HG03469 (cell line): ENCODE data around the gene EPAS1.

Experiments used
- ATAC-seq: cut with Tn5 transposase; IDR thresholded peaks from one replicate; pipeline ENCODE4 v1.9.1; 2021; ENCODE audit warnings: mild to moderate bottlenecking, moderate library complexity, moderate number of reproducible peaks; ENCODE audit not compliant: unreplicated experiment

Gene EPAS1

DNA sequence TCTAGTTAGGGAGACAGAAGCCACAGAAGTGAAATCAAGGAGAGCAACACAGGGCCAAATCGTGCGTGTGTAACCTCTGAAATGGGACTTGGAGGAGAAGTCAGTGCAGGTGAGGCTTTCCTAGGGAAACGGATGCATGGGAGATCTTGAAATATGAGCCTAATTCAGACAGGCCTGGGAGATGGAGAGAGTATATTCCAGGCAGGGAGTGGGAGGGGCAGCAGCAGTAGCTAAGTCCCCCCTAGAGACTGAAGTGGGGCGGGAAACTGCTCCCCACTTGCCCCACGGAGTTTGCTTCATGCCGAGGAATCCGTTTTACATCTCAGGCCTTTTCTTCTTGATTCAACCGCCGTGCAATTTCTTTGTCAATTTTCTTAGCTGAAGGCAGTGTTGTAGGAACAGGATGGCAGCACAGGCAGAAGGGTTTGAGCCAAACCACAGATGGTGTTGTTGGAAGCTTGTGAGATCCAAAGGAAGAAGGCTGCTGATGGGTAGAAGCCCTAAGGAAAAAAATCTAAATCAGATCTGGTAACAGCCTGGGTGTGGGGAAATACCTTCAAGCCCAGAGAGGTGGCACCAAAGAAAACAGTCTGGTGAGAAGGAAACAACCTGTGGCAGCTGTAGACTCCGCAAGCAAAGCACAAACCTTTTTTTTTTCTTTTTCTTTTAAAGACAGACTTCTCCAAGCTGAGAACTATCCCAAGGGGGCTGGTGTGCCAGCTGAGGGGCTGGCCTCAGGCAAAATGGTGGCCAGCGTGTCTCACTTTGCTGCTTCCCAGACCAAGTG lies 40.2 kb downstream of the EPAS1 start:
- no peak for ATAC-seq

DNA sequence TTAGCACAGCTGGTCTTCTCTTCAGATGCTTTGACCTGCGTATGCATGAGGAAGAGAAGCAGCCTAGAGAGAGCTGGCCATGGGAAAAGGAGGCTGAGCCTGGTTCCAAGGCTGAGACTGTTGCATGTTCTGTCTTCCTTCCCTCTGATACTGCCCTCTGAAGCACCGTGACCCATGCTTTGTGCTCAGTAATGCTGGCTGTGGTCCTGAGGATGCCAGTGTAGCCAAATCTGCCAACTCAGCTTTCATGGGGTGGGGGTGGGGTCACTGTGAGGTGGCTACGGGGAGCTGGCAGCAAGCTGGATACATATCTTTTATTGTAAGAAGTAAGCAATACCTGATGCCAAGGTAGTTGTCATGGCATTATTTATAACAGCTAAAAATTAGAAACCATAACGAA lies 41.5 kb downstream of the EPAS1 start:
- ATAC-seq = no peak

DNA sequence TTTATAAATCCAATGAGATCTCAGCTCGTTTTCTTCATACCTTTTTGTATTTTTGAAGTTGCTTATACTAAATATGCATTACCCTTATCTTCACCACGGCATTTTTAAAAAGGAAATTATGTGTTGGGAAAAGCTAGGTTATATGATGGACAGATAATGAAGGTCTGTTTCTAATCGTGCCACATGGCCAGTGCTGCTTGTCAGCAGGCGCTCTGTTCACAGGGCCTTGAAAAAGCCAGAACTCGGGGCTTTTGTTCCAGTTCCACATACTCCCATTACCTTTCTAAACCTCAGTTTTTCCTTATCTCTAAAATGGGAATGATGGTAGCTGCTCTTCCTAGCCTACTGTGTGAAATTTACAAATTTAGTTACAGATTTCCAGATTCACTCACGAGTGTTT lies 42.0 kb downstream of the EPAS1 start:
- ATAC-seq = no peak

- ATAC-seq = no peak
Measured at GRCh38 chr2:46339676-46340459, 42.7 kb downstream of the EPAS1 start.

DNA sequence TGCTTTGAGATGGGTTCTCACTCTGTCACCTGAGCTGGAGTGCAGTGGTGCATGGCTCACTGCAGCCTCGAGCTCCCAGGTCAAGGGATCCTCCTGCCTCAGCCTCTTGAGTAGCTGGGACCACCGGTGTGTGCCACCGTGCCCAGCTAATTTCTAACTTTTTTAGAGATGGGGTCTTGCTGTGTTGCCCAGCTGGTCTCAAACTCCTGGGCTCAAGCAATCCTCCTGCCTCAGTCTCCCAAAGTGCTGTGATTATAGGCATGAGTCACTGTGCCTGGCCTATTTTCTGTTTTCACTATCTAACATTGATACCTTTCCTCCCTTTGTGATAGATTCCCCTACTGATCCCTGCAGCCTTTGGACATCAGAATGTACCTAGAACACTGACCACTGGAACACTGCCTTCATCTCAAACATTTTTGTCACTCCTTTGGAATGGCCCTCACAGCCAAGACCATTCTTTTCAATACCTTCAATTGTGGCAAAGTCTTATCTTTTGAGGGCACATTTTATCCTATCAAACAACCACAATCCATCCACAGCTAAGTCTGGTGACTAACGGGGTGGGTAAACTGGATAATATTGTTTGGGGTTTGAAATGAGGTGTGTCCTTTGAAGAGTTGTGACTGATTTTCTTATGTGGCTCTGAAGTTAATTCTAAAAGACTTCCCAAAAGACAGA lies 43.7 kb downstream of the EPAS1 start:
- ATAC-seq = no peak

- no peak for ATAC-seq
Measured at GRCh38 chr2:46342566-46343315, 45.5 kb downstream of the EPAS1 start.

GRCh38 chr2:46344706-46345105 lies 47.5 kb downstream of the EPAS1 start:
- ATAC-seq = no peak

- no peak for ATAC-seq
Measured at GRCh38 chr2:46345775-46346174, 48.6 kb downstream of the EPAS1 start.

- no peak for ATAC-seq
Measured at GRCh38 chr2:46346719-46347118, 49.5 kb downstream of the EPAS1 start.

GRCh38 chr2:46347648-46348280 lies 50.6 kb downstream of the EPAS1 start:
- no peak for ATAC-seq

DNA sequence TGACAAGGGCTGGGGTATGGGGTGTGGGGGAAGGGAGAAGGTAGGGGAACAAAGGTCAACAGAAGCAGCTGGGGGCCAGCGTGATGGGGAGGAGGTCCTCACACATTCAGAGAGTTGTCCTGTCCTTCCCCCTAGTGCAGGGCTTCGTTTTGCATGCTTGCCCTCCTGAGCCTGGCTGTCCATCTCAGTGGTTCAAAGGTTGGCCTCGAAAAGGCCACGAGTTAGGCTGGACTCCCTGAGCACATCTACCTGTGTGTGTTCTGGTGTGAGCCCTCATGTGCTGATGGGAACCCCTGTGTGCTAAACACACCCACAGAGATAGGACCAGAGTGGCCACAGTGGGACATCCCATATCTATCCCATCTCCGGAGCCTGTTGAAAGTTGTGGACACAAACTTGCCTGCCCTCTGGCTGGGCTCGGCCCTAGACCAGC lies 51.9 kb downstream of the EPAS1 start:
- no peak for ATAC-seq

- no peak for ATAC-seq
Measured at GRCh38 chr2:46350029-46350689, 53.0 kb downstream of the EPAS1 start.

- no peak for ATAC-seq
Measured at GRCh38 chr2:46351098-46351749, 54.0 kb downstream of the EPAS1 start.

- ATAC-seq = no peak
Measured at GRCh38 chr2:46351750-46352138, 54.5 kb downstream of the EPAS1 start.

DNA sequence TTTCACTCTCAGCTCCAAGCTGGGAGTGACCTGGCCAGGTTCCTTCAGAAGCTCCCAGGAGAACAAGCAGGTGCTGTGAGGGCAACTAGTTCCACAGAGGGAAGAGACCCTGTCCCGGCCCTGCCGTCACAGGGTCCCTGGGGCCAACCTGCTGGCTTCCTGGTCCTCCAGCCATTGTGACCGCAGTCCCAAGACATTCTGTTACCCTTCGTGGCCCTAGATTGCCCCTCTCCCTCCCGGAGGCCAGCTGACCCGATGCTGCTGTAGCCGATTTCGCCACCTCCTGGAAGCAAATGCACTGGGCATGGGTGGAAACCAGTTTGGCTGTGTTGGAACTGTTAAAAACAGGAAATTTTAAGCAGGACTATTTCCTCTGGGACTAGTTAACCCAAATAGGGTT lies 55.4 kb downstream of the EPAS1 start:
- no peak for ATAC-seq

DNA sequence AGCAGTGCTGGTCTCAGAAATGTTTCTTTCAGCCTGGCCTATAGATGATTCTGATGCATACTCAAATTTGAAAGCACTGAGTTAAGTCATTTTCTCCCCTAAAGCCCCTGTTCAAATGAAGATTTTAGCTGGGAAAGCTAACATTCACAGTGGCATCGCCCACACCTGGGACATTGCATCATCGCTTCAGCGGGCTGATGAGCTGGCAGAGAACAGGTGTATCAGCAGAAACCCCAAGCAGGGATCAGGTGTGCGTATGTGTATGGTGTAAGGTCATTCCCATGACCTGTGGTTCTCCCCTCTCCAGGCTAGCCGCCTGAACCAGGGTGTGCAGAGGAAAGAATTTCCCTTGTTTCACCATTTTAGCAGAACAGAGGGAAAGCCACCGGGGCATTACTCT lies 56.3 kb downstream of the EPAS1 start:
- ATAC-seq = no peak

- no peak for ATAC-seq
Measured at GRCh38 chr2:46355756-46356155, 58.5 kb downstream of the EPAS1 start.

DNA sequence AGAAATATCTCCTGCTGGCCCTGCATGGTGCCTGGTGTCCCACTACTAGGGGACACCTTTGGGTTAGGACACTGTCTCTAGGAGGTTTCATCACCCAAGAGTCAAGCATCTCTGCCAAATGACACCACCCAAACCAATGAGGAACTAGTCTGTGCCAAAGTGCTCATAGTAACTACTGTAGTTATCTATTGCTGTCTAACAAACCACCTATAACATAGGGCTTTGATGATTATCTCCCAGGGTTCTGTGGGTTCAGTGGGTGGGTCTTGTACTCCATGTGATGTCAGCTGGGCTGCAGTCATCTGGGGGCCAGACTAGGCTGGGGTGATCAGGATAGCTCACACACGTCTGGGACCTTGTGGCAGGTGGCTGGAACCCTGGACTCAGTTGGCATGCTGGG lies 59.8 kb downstream of the EPAS1 start:
- no peak for ATAC-seq

- no peak for ATAC-seq
Measured at GRCh38 chr2:46358713-46359112, 61.5 kb downstream of the EPAS1 start.
